Upper lobe of left lung (tissue), 4 donors: Measurements from ENCODE around the gene CELSR1.

Experiments
- CTCF ChIP-seq, 6 experiments: fragments of 450-650 bp in 4 of 6; fragments of 200-600 bp in 2 of 6; sonication (generic) in 2 of 6; IDR thresholded peaks; one replicate each; pipeline ENCODE4 v1.5.1; 2016 to 2019; ENCODE audit warnings: antibody characterized with exemption in 6 of 6
- POLR2A ChIP-seq, 4 donors: fragments of 450-650 bp; IDR thresholded peaks; one replicate each; pipeline ENCODE4 v1.5.1; 2016 to 2017; ENCODE audit warnings: antibody characterized with exemption in 4 of 4, mild to moderate bottlenecking in 2 of 4
- POLR2AphosphoS5 ChIP-seq, 2 donors: sonication (generic); formaldehyde crosslinking; IDR thresholded peaks; one replicate each; pipeline ENCODE4 v1.5.1; 2017; ENCODE audit warnings: antibody characterized with exemption in 2 of 2

GRCh38 chr22:46480396-46480795, 57.0 kb downstream of the CELSR1 start:
- TF ChIP-seq CTCF (IDR thresholded peaks at IDR 0.05) (no peak), POLR2A (IDR thresholded peaks at IDR 0.05) (no peak), POLR2AphosphoS5 (IDR thresholded peaks at IDR 0.05) (no peak)
